GM19193 (cell line): ENCODE measurements around the gene GJB5.

Experiments used
- POLR2A ChIP-seq: IDR thresholded peaks from 4 replicates; pipeline ENCODE4 v1.6.1; 2011; ENCODE audit not compliant: insufficient read depth, insufficient read length; ENCODE audit errors: extremely low read depth

GJB5 gene

DNA sequence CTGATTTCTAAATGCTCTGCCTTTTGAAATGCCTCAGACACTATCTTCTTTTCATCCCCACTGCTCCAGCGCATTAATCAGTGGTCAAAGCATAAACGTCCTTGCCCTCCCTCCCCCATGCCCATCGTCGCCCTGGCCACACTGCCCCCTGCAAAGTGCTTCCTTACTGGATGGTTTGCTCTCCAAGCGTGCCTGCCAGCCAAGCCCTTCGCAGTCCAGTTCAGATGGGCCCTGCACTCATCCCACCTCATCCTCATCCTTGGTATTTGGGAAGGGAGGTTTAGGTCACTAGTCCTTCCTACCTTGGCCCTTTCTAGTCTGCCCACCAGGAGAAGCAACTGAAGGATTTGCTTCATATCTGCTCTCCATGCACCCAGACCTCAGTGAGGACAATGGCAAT, 41.1 kb downstream of the GJB5 start:
- no peak for TF ChIP-seq POLR2A

DNA sequence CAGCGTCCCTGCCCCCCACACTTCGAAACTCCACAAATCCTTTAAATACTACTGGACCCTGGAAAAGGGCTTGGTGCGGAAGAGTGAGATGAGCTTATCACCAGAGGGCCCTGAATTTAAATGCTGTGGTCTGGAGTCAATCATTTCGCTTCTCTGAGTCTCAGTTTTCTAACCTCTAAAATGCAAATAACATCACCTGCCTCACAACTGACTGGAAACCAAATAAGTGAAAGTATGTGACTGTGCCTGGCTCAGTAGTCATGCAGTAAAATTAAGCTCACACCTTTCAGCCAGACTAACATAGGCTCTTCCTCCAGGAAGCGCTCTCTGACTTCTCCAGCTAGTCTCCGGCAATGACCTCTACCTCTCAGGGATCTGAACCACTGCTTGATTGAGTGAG, 42.1 kb downstream of the GJB5 start:
- TF ChIP-seq POLR2A: no peak

- TF ChIP-seq POLR2A: no peak
Measured at GRCh38 chr1:34800214-34800613, 45.4 kb downstream of the GJB5 start.

DNA sequence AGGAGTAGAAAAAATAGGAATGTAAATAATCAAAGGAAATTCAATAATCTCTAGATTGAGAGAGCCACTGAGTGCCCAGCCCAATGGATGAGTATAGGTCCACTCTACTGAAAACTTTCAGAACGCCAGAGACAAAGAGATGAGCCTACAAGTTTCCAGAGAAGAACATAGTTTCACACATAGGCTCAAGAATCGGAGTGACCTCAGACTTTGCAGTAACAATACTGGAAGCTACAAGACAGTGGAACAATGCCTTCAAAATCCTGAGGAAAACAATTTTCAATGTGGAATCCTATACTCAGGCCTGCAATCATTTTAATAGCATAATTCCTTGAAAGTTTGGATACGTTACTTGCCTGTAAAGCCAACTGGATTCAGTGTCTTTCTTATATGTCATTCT, 48.9 kb downstream of the GJB5 start:
- no peak for TF ChIP-seq POLR2A

DNA sequence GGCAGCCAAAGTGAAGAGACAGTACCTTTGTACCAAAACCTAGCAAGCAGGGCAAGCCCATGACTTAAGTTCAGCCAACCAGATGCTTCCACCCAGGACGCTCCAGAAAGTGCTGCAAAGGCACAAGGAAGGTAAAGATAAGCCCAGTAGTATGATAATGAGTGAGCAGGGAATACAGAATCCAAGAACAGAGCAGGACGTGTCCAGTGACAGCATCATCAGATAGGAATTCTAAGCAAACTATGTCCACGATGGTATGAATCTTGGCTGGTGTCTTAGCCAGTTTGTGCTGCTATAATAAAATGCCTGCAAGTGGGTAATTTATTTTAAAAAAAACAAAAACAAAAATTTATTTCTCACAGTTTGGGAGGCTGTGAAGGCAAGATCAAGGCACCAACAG, 51.5 kb downstream of the GJB5 start:
- no peak for TF ChIP-seq POLR2A
